ENCODE results near the gene MIPOL1.
A peak's percentile ranks its signal among the peaks of the same experiment; 100 is the strongest.

The MIPOL1 gene

GRCh38 chr14:37590428-37591139 is 392.8 kb downstream of the MIPOL1 start:
- DNase-seq: no peak

DNA sequence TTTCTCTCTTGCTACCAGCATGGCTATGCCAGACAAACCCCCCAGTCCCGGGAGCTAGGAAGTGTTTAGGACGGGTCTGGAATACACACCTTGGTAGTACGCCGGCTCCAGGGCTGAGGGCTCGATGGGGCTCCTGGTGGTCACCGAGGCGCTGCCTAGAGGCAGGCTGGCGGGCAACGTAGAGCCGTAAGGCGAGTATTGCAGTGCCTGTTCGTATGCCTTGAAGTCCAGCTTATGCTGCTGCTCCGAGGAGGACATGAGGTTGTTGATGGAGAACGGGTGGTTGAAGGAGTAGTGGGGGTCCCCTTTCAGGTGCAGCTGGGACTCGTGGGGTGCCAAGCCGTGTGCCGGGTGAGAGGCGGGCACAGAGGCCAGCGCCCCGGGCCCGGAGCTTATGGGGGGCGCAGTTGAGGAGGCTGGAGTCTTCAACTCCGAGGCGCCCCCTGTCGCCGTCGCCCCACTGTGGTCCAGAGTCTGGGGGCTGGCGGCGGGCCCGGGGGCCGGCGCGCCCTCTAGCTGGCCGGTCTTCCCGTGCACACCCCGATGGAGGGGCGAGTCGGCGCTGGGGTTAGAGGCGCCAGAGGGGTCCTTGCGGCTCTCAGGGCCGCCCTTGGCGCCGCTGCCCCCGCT is 393.7 kb downstream of the MIPOL1 start:
- DNase-seq: no peak

DNA sequence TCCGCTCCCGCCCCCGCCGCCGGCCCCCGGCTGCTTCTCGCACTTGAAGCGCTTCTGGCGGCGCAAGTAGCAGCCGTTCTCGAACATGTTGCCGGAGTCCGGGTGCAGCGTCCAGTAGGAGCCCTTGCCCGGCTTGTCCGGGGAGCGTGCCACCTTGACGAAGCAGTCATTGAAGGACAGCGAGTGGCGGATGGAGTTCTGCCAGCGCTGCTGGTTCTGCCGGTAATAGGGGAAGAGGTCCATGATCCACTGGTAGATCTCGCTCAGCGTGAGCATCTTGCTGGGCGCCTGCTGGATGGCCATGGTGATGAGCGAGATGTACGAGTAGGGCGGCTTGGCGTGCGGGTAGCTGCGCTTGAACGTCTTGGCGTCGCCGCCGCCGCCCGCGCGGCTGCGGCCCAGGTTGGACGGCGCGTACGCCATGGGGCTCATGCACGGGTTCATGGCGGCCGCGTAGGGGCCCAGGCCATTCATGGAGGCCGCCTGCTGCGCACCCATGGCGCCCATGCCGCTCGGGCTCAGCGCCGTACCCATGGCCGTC is 394.3 kb downstream of the MIPOL1 start:
- no peak for DNase-seq

DNA sequence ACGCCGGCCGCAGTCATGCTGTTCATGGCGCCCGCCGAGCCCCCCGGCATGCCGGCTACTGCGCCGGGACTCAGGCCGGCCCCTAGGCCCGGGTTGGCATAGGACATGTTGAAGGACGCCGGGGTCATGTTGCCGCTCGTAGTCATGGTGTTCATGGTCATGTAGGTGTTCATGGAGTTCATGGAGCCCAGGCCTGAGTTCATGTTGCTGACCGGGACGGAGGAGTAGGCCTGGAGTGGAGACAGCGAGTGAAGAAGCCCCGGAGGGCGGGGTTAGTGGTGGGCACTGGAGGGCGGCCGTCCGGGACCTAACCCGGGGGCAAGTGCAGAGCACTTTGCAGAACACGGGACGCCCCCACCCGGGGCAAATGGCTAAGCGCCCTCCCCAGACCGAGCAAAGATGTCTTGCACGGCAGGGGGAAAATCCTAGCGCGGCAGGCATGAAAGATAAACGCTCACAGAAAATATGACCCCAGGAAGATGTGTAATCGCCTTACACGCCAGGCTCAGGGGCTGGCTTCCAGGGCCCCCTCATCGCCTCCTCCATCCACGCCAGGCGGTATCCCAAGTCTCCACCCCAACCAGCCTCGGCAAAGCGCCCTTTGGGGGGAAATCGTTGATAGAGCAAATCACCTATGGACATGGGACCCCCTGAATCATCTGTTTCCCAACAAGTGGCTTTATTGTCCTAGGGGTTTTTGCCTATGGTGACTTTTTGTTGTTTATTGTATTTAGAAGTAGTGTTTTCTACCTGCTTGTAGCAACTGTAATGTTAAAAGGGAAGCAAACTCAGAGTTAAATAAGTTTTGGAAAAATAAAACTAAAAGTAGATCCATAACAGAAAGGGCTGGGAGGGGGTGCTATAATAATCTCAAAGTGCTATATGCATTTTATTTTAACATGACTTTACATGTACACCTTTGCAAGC is 395.0 kb downstream of the MIPOL1 start:
- no peak for DNase-seq

DNA sequence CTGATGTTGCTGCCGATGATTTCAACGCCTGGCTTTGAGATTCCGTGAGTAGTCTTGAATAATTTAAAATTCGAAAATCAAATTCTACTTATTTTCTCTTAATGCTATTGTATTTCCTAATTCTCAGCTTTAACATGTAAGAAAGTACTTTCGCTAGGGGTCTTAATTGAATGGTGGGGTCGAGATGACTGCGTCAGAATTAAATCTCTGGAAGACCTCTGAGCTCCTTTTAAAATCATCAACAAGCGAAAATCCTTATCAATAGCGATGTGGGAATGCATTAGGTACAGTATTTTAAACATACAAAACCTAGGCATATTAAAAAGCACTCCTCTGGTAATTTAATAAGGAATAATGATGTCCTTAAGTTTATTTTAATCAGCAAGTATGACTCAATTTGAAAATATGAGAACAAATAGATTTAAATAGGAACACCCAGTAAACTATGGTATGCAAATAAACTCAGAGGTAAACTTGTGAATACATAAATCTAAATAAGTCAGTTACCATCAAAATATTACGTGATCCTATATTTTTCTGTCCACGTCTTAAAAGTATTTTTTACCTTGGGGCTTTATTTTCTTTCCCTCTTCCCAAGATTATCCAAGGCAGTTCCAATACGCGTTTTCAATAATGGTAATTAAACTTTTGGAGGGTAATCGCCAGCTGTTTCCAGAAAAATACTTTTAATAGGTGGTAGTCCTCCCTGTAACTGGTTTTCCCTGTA is 395.9 kb downstream of the MIPOL1 start:
- no peak for DNase-seq

DNA sequence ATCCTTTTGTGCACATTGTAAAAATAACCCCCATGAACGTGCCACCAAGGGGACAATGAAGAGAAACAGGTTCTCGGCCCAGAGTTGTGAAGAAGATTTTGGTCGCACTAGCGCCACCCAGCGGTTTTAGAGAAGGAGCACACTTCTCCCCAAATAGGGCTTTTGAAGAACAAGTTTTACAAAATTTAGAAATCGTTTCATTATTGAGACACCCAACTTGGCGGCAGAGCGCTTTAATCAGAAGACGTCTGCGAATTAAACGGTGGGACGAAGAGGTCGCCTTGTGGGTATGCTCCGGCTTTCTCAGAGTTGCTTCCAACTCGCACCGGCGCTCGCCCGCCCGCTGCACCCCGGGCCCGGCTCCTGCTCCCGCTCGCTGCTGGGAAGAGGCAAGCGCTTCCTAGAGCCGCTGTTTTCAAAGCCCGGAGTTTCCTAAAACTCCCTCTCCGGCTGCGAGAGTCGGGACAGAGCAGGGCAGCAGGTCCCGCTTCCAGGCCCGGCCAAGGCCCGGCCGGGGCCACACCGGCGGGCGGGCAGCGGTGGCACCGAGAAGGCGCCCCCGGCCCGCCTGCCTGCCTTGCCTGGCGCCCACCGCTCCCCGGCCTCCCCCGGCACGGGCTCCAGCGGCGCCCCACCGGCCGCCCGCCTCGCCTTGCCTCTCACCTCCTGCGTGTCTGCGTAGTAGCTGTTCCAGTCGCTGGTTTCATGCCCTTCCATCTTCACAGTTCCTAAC is 396.7 kb downstream of the MIPOL1 start:
- peak; percentile 10 for DNase-seq

DNA sequence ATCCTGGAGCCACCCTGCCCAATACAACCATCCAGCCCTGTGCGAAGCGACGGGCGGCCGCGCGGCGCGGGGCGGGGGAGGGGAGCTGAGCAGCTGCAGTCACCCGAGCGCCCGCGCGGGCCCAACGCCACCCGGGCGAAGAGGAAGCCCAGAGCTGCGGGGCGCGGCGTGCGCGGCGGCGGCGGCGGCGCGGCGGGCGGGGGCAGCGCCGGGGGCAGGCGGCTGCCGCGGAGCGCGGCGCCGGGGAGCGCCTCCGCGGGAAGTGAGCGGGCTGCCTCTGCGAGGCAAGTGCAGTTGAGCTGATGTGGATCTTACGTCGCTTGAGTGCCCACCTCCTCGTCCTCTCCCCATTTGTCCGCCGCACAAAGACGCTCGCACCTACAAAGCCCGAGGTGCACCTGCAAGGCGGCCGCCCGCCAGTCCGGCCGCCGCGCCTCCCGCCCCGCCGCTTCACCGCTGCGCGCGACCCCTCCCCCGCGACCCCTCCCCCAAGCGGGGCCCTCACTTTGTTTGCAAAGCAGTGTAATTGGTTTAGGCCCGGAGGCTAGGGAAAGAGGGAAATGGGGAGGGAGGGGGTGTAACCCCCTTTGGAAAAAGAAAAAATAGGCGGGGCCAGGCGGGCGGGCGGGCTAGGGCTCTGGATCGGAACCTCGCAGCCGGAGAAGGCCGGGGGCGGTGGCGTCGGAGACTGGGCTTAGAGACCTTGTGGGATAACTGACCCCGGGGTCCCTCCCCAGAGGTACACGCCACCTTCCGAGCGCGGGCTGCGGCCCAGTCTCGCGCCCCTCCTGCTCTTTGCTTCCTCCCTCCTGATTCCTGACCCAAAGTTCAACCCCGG is 397.5 kb downstream of the MIPOL1 start, which contains the start of the genes FOXA1 and TTC6:
Gene FOXA1, minus strand, starts transcription at position 279 of the 838 bp plus-strand sequence. Its CDS starts 277 bp downstream, at position 2.
Gene TTC6, plus strand, starts transcription at position 659 of the 838 bp plus-strand sequence. CDS start 26,436 bp downstream, outside the sequence.
- no peak for DNase-seq

GRCh38 chr14:37595809-37596621 is 398.3 kb downstream of the MIPOL1 start:
- no peak for DNase-seq

- no peak for DNase-seq
Measured at GRCh38 chr14:37596790-37597472, 399.2 kb downstream of the MIPOL1 start.

DNA sequence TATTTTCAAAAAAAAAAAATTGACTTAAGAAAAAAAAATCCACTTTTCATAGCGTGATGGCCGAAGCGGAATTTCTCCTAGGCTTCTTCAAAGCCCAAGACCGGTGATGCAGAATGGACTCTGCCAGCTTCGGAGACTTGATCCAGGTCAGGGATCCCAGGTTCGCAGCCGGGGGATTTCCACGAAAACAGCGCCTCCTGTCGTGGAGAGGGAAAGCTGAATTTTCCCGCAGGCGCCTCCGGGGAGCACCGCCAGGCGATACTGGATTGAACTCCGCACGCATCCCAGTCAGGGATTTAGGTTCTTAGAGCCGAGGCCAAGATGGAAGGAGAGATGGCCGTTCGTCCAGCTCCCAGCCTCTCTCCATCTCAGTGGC is 399.8 kb downstream of the MIPOL1 start:
- no peak for DNase-seq

- no peak for DNase-seq
Measured at GRCh38 chr14:37597914-37598746, 400.4 kb downstream of the MIPOL1 start.

- DNase-seq: no peak
Measured at GRCh38 chr14:37598747-37599506, 401.2 kb downstream of the MIPOL1 start.

GRCh38 chr14:37599507-37600368 is 402.0 kb downstream of the MIPOL1 start:
- no peak for DNase-seq

DNA sequence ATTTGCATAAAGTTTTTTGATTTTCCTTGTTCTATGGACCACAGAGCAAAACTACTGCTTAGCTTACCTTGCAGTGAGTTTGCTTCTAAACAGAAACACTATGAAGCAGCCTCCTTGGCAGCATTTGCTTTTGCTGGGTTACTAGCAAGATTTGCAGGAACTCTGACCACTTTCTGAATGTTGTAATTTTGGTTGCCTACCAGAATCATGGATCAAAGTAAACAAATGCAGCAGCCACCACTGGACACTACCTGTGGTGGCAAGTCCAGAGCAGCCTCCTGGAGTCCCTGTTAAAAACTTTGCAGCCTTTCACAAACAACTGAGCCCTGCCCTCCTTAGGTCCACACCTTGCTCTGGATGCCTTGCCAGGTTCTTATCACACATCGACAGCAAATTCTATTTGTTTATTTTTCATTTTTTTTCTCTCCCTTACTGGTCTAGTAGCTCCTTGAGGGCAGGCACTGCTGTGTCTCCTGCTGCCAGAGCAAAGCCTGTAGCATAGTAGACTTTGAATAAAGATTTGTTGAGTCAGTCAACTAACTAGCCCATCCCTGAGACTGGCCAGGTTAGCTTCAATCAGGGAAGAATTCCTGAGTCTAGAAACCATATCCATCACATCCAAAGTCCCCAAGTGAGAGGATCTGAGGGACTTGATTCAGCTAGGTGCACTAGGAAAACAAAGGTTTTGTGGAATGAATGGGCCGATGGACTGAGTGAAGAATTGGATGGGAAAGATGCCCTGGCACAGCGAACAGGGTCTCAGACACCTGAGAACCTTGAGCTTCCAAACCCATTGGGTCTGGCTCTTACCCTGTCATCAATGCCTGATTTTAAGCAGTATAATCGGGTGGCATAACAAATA is 403.4 kb downstream of the MIPOL1 start:
- no peak for DNase-seq

- no peak for DNase-seq
Measured at GRCh38 chr14:37601865-37602264, 404.1 kb downstream of the MIPOL1 start.
